Keratinocyte (primary cell): ENCODE measurements around the gene VPS26C. TPM values are rescaled to one million over a fixed set of nuclear protein-coding genes. Genes with fewer than 3 reads are reported as not detected.

Experiments
- DNase-seq: peaks from one replicate; pipeline ENCODE4 v3.0.0-alpha.2; 2011; ENCODE audit warnings: low read depth, missing footprints, low spot score
- FAIRE-seq: peaks from 2 replicates; lab custom pipeline; 2011; peaks lifted over from hg19 to GRCh38; lab: Jason Lieb, UNC
- H2AFZ ChIP-seq: 2 replicates; pipeline ENCODE4 v1.6.0; 2012; ENCODE audit warnings: low read length, control low read depth, inconsistent platforms; ENCODE audit not compliant: control insufficient read depth
- H3K27ac ChIP-seq: 2 replicates; pipeline ENCODE4 v1.5.1; 2011; ENCODE audit warnings: low read length; ENCODE audit not compliant: control insufficient read depth, insufficient read depth
- H3K27me3 ChIP-seq: 3 replicates; pipeline ENCODE4 v1.6.0; 2011; ENCODE audit warnings: low read length; ENCODE audit not compliant: control insufficient read depth, insufficient read depth; ENCODE audit errors: extremely low read depth
- H3K36me3 ChIP-seq, 2 experiments: 2 replicates in 1 of 2; 3 replicates in 1 of 2; pipeline ENCODE4 v1.5.1; 2011; ENCODE audit warnings: low read length in 2 of 2, mild to moderate bottlenecking in 1 of 2; ENCODE audit not compliant: control insufficient read depth in 2 of 2, insufficient read depth in 2 of 2; ENCODE audit errors: extremely low read depth in 1 of 2
- H3K4me1 ChIP-seq: 3 replicates; pipeline ENCODE4 v1.5.1; 2011; ENCODE audit warnings: low read length; ENCODE audit not compliant: control insufficient read depth, insufficient read depth; ENCODE audit errors: extremely low read depth
- H3K4me2 ChIP-seq: 3 replicates; pipeline ENCODE4 v1.6.0; 2011; ENCODE audit warnings: low read depth, low read length; ENCODE audit not compliant: control insufficient read depth, insufficient read depth; ENCODE audit errors: extremely low read depth
- H3K4me3 ChIP-seq, 3 experiments: fragments of 200-600 bp in 1 of 3; sonication (generic) in 1 of 3; 2 replicates in 2 of 3; 3 replicates in 1 of 3; pipeline ENCODE4 v1.5.1; 2011 to 2016; ENCODE audit warnings: low read length in 3 of 3, mild to moderate bottlenecking in 3 of 3, control low read depth in 2 of 3, inconsistent platforms in 1 of 3, low read depth in 1 of 3, mixed read lengths in 1 of 3, mixed run types in 1 of 3, moderate library complexity in 1 of 3; ENCODE audit not compliant: control insufficient read depth in 2 of 3, insufficient read depth in 2 of 3; ENCODE audit errors: extremely low read depth in 1 of 3
- H3K79me2 ChIP-seq: 2 replicates; pipeline ENCODE4 v1.6.0; 2012; ENCODE audit warnings: low read length; ENCODE audit not compliant: control insufficient read depth, insufficient read depth
- H3K9ac ChIP-seq: 3 replicates; pipeline ENCODE4 v1.6.0; 2011; ENCODE audit warnings: low read length; ENCODE audit not compliant: control insufficient read depth, insufficient read depth; ENCODE audit errors: extremely low read depth
- H3K9me1 ChIP-seq: 3 replicates; pipeline ENCODE4 v1.6.0; 2011; ENCODE audit warnings: low read length; ENCODE audit not compliant: control insufficient read depth, insufficient read depth; ENCODE audit errors: extremely low read depth
- H3K9me3 ChIP-seq: 2 replicates; pipeline ENCODE4 v1.5.1; 2012; ENCODE audit warnings: low read depth, low read length; ENCODE audit not compliant: control insufficient read depth
- H4K20me1 ChIP-seq: 3 replicates; pipeline ENCODE4 v1.6.0; 2011; ENCODE audit warnings: low read length; ENCODE audit not compliant: control insufficient read depth, insufficient read depth; ENCODE audit errors: extremely low read depth
- CTCF ChIP-seq, 3 experiments: IDR thresholded peaks in 1 of 3; conservative IDR thresholded peaks in 1 of 3; optimal IDR thresholded peaks in 1 of 3; 2 replicates in 2 of 3; 3 replicates in 1 of 3; pipeline versions ENCODE3 to v1.5.1; 2011; ENCODE audit warnings: low read length in 3 of 3, mild to moderate bottlenecking in 3 of 3, moderate library complexity in 2 of 3, control low read depth in 1 of 3, inconsistent platforms in 1 of 3; ENCODE audit not compliant: insufficient read depth in 2 of 3; ENCODE audit errors: extremely low read depth in 1 of 3
- EZH2 ChIP-seq: IDR thresholded peaks from one replicate; pipeline ENCODE4 v1.6.1; 2012; ENCODE audit warnings: inconsistent platforms, mild to moderate bottlenecking, low read length, moderate library complexity
- dilution Hi-C: fragments of 300-500 bp; cut with MboI; formaldehyde crosslinking; loops from one replicate; pipeline ENCODE4 v1.7.0; 2020; ENCODE audit warnings: low sequenced_read_pairs; ENCODE audit not compliant: extremely low pct_ligation_motif_present
- polyA plus RNA-seq, 5 experiments: library from polyadenylated mRNA; depleted of rRNA in 3 of 5; stranded (reverse) in 3 of 5; stranded (forward) in 1 of 5; unstranded in 1 of 5; fragments of >200 nt; gene quantifications; 1 replicate in 1 of 5; 2 replicates in 3 of 5; 3 replicates in 1 of 5; pipeline versions ENCODE4 v1.2.1 to v1.2.3, GENCODE V29; 2011 to 2012; ENCODE audit warnings: missing spikeins in 2 of 5, low read depth in 1 of 5, low replicate concordance in 1 of 5

The VPS26C gene
- polyA plus RNA-seq, 1 donor (not counting 4 experiments of a cell fraction or from before 2014, with no cell fraction given) = 41.3 TPM

- DNase-seq (no peak), FAIRE-seq (no peak)
- Histone ChIP-seq H3K9me1 (no peaks in the 10 kb centered on the region), H3K36me3 (no peaks in the 10 kb centered on the region), H3K79me2 (no peaks in the 10 kb centered on the region), H3K4me2 (no peak overlapping the region), H3K4me3 (no peak overlapping the region), H4K20me1 (no peaks in the 10 kb centered on the region), H3K9ac (no peak overlapping the region), H3K4me1 (no peaks in the 10 kb centered on the region), H2AFZ (no peak overlapping the region), H3K27me3 (no peaks in the 10 kb centered on the region), H3K27ac (no peak overlapping the region), H3K9me3 (no peaks in the 10 kb centered on the region)
- no peak for TF ChIP-seq EZH2
- TF ChIP-seq CTCF (optimal IDR thresholded peaks at IDR 0.05 in 1 of 3, IDR thresholded peaks at IDR 0.05 in 1 of 3, conservative IDR thresholded peaks at IDR 0.05 in 1 of 3; ENCODE audit: extremely low read depth in 1 of 3, insufficient read depth in 2 of 3, low read length in 3 of 3) = no peak
- dilution Hi-C loops = no loop called here
These were observed 27.5 kb upstream of the VPS26C start for GRCh38 chr21:37294679-37295078.

GRCh38 chr21:37292941-37293340, 25.8 kb upstream of the VPS26C start:
- Histone ChIP-seq H3K4me1 (no peaks in the 10 kb centered on the region), H3K4me3 (no peak overlapping the region), H3K9me3 (no peaks in the 10 kb centered on the region), H4K20me1 (no peaks in the 10 kb centered on the region), H3K79me2 (no peaks in the 10 kb centered on the region), H3K36me3 (no peaks in the 10 kb centered on the region), H3K9me1 (no peaks in the 10 kb centered on the region), H3K4me2 (no peak overlapping the region), H3K27me3 (no peaks in the 10 kb centered on the region), H2AFZ (no peak overlapping the region), H3K27ac (no peak overlapping the region), H3K9ac (no peak overlapping the region)
- TF ChIP-seq CTCF (optimal IDR thresholded peaks at IDR 0.05 in 1 of 3, IDR thresholded peaks at IDR 0.05 in 1 of 3, conservative IDR thresholded peaks at IDR 0.05 in 1 of 3; ENCODE audit: extremely low read depth in 1 of 3, insufficient read depth in 2 of 3, low read length in 3 of 3) (no peak), EZH2 (no peak)
- dilution Hi-C loops = no loop called here
- no peak for FAIRE-seq
- no peak for DNase-seq
